GM10847 (cell line): ENCODE results near the gene BPGM.

ENCODE experiments used
- POLR2A ChIP-seq: IDR thresholded peaks from 2 replicates; pipeline ENCODE4 v1.6.1; 2011; ENCODE audit not compliant: insufficient read length; ENCODE audit errors: extremely low read depth

BPGM gene

GRCh38 chr7:134645478-134645877 is 1.2 kb upstream of the BPGM start:
- no peak for TF ChIP-seq POLR2A

GRCh38 chr7:134645935-134646334 is 718 bp upstream of the BPGM start:
- TF ChIP-seq POLR2A: no peak

GRCh38 chr7:134648456-134648855 is 1.8 kb downstream of the BPGM start:
- TF ChIP-seq POLR2A: no peak

GRCh38 chr7:134649226-134649775 is 2.6 kb downstream of the BPGM start:
- no peak for TF ChIP-seq POLR2A

- no peak for TF ChIP-seq POLR2A
These were observed 5.3 kb downstream of the BPGM start for GRCh38 chr7:134651991-134652390.

GRCh38 chr7:134654104-134654775 is 7.6 kb downstream of the BPGM start:
- no peak for TF ChIP-seq POLR2A

- no peak for TF ChIP-seq POLR2A
These were observed 10.9 kb downstream of the BPGM start for GRCh38 chr7:134657526-134657925.

- no peak for TF ChIP-seq POLR2A
These were observed 13.7 kb downstream of the BPGM start for GRCh38 chr7:134660242-134660785.

- no peak for TF ChIP-seq POLR2A
These were observed 14.3 kb downstream of the BPGM start for GRCh38 chr7:134660961-134661376.

- no peak for TF ChIP-seq POLR2A
These were observed 15.7 kb downstream of the BPGM start for GRCh38 chr7:134662166-134662870.

DNA sequence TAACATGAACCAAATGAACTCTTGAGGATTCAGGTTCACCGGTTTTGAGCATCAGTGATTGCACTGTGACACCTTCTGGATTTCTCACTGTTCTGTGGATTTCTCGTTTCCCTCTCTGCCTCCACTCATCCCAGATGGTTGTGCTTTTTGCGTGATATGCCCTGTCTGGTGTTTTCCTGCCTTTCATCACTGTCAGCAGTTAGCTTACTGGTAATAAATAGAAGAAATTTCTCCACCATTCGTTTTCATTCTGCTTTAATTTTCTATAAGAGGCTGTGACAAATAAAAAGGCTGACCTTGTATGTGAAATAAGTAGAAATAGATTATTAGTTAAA is 16.2 kb downstream of the BPGM start:
- no peak for TF ChIP-seq POLR2A

GRCh38 chr7:134667899-134668298 is 21.2 kb downstream of the BPGM start:
- no peak for TF ChIP-seq POLR2A

DNA sequence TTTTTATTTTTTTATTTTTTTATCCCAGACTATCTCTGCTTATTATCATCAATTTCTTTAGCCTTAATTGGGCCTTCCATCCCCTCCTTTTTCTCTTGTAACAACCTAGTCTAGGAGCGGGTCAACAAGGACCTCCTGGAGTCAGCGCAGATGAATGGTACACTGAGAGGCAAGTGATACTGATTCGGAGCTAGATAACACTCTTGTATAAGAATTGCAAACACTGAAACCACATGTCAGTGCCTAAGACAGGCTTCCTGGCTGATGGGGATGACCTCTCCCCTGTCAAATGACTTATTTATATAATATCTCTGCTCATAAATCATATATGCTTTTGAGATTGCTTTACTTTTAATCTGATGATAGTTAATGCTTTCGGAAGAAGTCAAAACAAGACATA is 22.7 kb downstream of the BPGM start:
- TF ChIP-seq POLR2A: no peak

DNA sequence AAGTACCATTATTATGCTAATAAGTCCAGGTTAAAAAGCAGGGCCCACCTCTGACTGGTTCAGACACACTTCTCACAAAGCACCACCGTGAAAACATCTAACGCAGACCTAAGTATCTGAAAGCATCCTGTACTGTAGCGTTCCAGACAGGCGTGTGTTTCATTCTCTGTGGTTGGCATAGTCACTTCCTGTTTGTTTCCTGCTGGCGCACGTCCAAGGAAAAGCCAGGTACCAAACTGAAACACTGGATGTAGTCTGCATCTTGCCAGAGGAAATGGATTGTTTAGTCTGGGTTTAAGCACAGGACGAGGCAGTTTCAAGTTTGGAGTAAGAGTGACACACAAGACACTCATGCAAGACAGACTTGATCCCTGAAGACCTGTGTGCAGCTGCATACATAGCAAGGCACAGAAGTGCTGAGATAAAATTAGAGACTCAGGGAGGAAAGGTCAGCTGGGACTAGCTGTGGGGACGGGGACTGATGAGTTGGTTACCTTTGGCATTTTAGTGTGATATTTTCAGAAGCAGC is 23.3 kb downstream of the BPGM start:
- no peak for TF ChIP-seq POLR2A

- no peak for TF ChIP-seq POLR2A
These were observed 25.0 kb downstream of the BPGM start for GRCh38 chr7:134671609-134672008.

GRCh38 chr7:134674424-134674823 is 27.8 kb downstream of the BPGM start:
- TF ChIP-seq POLR2A: no peak
